Activated CD4-positive, alpha-beta T cell treated with anti-CD3 and anti-CD28 coated beads for 36 hours (primary cell): Measurements from ENCODE around the gene RBM20. TPM values are rescaled to one million over a fixed set of nuclear protein-coding genes. Genes with fewer than 3 reads are reported as not detected.
A peak's percentile ranks its signal among the peaks of the same experiment; 100 is the strongest.

Experiments used
- ATAC-seq: fragments of 200-7000 bp; cut with Tn5 transposase; one replicate; pipeline ENCODE4 v1.10.0; 2021; ENCODE audit warnings: mild to moderate bottlenecking, moderate library complexity
- CTCF ChIA-PET: fragments of 350-600 bp; sonication (Branson Sonifier 250); formaldehyde crosslinking; loops from one replicate; lab custom pipeline; 2021; ENCODE audit warnings: antibody characterized with exemption; lab: Charles Lee
- POLR2A ChIA-PET: fragments of 350-600 bp; sonication (Branson Sonifier 250); formaldehyde crosslinking; loops from one replicate; lab custom pipeline; 2021; ENCODE audit warnings: antibody characterized with exemption, inconsistent platforms; lab: Charles Lee
- DNase-seq: peaks from one replicate; pipeline ENCODE4 v3.0.0-alpha.2; 2020
- H3K27ac Mint-ChIP-seq: one replicate; pipeline ENCODE4 v1.8.0; 2021; ENCODE audit warnings: mixed read lengths
- H3K27me3 Mint-ChIP-seq: one replicate; pipeline ENCODE4 v1.8.0; 2021; ENCODE audit warnings: mixed read lengths
- H3K36me3 Mint-ChIP-seq: one replicate; pipeline ENCODE4 v1.8.0; 2021; ENCODE audit warnings: low read depth, mixed read lengths
- H3K4me1 Mint-ChIP-seq: one replicate; pipeline ENCODE4 v1.8.0; 2021; ENCODE audit warnings: mixed read lengths
- H3K4me3 Mint-ChIP-seq: one replicate; pipeline ENCODE4 v1.8.0; 2021; ENCODE audit warnings: mild to moderate bottlenecking, moderate library complexity, mixed read lengths
- H3K9me3 Mint-ChIP-seq: one replicate; pipeline ENCODE4 v1.8.0; 2021; ENCODE audit warnings: low read depth, mixed read lengths
- intact Hi-C, 2 experiments: fragments of 100-400 bp; cut with DNase I in 1 of 2; cut with micrococcal nuclease in 1 of 2; formaldehyde crosslinking; loops; one replicate each; pipeline versions ENCODE4 v1.14.2 to v1.15.1; 2022 to 2024; cut with DNase I, micrococcal nuclease
- total RNA-seq, 2 experiments: library from RNA; stranded (reverse); gene quantifications; one replicate each; pipeline ENCODE4 v1.2.3, GENCODE V29; 2021

Gene RBM20
- total RNA-seq, 2 experiments from 2014 or later: 0.05 to 0.40 TPM

DNA sequence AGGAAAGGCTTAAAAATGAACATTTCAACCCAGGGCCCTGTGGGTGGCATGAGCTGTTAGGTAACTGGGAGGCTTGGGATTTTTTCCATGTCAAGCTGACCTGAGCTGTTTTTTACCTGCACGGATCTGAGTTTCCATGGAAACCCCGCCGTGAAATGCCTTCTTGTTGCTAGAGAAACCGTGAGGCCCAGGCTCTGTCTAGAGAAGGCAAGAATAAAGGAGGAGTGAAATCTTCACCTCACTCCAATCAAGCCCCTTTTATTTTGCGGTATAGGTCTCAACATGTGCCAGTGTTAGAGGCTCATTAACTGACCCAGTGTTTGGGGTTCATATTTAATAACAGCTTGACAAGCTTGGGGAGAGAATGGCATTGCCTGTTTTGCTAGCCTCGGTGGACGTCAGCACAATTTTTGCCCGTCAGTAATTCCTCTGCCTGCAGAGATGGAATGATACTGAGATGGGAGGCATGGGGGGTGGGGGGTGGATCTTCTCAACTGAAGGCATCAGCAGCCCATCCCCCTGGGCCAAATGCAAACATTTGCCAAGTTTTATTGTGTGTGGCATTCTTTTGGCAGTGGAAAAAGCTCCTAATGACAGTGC, 178.7 kb downstream of the RBM20 start:
- H3K27me3 Mint-ChIP-seq: no peaks in the 10 kb centered on the region
- H3K27ac Mint-ChIP-seq: no peak overlapping the region
- H3K4me1 Mint-ChIP-seq: peaks cover 2% of the 10 kb centered on the region
- ATAC-seq (no peak), DNase-seq (no peak)
- CTCF ChIA-PET: interaction anchor here (1.2 to 1.5 kb wide), 2 partner anchors 77 to 214 kb away, joined by 3 read pairs; no protein-coding TSS in a partner anchor
- POLR2A ChIA-PET: no interaction called here
- intact Hi-C loops: no loop called here
- H3K4me3 Mint-ChIP-seq: no peak overlapping the region
- no peaks in the 10 kb centered on the region for H3K36me3 Mint-ChIP-seq
- H3K9me3 Mint-ChIP-seq: no peaks in the 10 kb centered on the region

DNA sequence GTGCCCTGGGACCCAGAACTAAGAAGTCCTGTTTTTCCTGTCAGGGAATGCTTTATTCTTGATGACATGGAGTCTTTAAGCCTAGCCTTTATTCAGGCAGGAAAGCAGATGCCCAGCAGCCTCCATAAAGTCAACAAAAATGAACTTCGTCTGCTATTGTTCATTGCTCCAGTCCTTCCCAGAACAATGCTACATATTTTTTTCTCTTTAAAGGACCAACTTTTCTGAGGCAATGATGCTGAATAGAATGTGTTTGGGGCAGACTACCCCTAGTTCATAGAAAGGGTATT, 180.0 kb downstream of the RBM20 start:
- DNase-seq (no peak), ATAC-seq (no peak)
- H3K4me1 Mint-ChIP-seq: peaks cover 2% of the 10 kb centered on the region
- no peak overlapping the region for H3K4me3 Mint-ChIP-seq
- no peaks in the 10 kb centered on the region for H3K27me3 Mint-ChIP-seq
- H3K9me3 Mint-ChIP-seq: no peaks in the 10 kb centered on the region
- H3K36me3 Mint-ChIP-seq: no peaks in the 10 kb centered on the region
- ChIA-PET CTCF (no interaction called here), POLR2A (no interaction called here)
- no peak overlapping the region for H3K27ac Mint-ChIP-seq
- intact Hi-C loops: no loop called here

- no peak for ATAC-seq
- ChIA-PET CTCF (no interaction called here), POLR2A (no interaction called here)
- DNase-seq: no peak
- H3K36me3 Mint-ChIP-seq: no peaks in the 10 kb centered on the region
- intact Hi-C loops: no loop called here
- no peak overlapping the region for H3K4me3 Mint-ChIP-seq
- H3K4me1 Mint-ChIP-seq: peaks cover 2% of the 10 kb centered on the region
- H3K9me3 Mint-ChIP-seq: no peaks in the 10 kb centered on the region
- H3K27me3 Mint-ChIP-seq: no peaks in the 10 kb centered on the region
- H3K27ac Mint-ChIP-seq: no peak overlapping the region
Measured at GRCh38 chr10:110824660-110825059, 180.5 kb downstream of the RBM20 start.

GRCh38 chr10:110825508-110825907, 181.4 kb downstream of the RBM20 start:
- Mint-ChIP-seq H3K27ac (no peak overlapping the region), H3K4me1 (peaks cover 2% of the 10 kb centered on the region), H3K27me3 (no peaks in the 10 kb centered on the region), H3K4me3 (no peak overlapping the region), H3K36me3 (no peaks in the 10 kb centered on the region), H3K9me3 (no peaks in the 10 kb centered on the region)
- ATAC-seq: no peak
- intact Hi-C loops: no loop called here
- CTCF ChIA-PET: no interaction called here
- DNase-seq: no peak
- POLR2A ChIA-PET: no interaction called here

DNA sequence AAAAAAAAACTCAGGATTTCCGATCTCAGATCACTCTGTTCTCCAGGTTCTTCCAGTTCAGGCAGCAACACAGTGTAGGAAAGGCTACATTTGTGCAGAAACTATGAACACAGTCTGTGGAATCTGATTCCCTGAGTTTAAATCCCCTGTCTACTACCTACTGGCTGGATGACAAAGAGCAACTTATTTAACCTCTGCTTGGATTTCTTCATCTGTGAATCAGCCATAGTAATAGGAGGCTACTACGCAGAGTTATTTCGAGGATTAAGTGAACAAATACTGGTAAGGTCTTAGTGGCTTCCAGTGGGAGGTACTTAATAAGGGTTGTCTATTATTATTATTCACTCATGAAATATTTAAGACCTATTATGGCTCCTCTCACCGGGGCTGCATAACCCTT, 183.3 kb downstream of the RBM20 start:
- Mint-ChIP-seq H3K36me3 (no peaks in the 10 kb centered on the region), H3K27ac (no peak overlapping the region), H3K9me3 (no peaks in the 10 kb centered on the region), H3K4me3 (no peak overlapping the region), H3K27me3 (no peaks in the 10 kb centered on the region), H3K4me1 (no peaks in the 10 kb centered on the region)
- ATAC-seq: no peak
- ChIA-PET CTCF (interaction anchor here (1.3 kb wide), 1 partner anchor 9 kb away, joined by 3 read pairs; no protein-coding TSS in a partner anchor), POLR2A (no interaction called here)
- intact Hi-C loops: no loop called here
- no peak for DNase-seq

- POLR2A ChIA-PET: no interaction called here
- intact Hi-C loops: no loop called here
- H3K4me1 Mint-ChIP-seq: peaks cover 3% of the 10 kb centered on the region
- no peaks in the 10 kb centered on the region for H3K27me3 Mint-ChIP-seq
- DNase-seq (no peak), ATAC-seq (no peak)
- H3K9me3 Mint-ChIP-seq: no peaks in the 10 kb centered on the region
- CTCF ChIA-PET: interaction anchor here (0.6 to 1.6 kb wide), 6 partner anchors 9 to 155 kb away, joined by 3 to 7 read pairs (median 4); no protein-coding TSS in a partner anchor
- H3K4me3 Mint-ChIP-seq: no peak overlapping the region
- H3K27ac Mint-ChIP-seq: no peak overlapping the region
- H3K36me3 Mint-ChIP-seq: no peaks in the 10 kb centered on the region
Measured at GRCh38 chr10:110827875-110828274, 183.7 kb downstream of the RBM20 start.

GRCh38 chr10:110828525-110828924, 184.4 kb downstream of the RBM20 start:
- intact Hi-C loops: no loop called here
- POLR2A ChIA-PET: interaction anchor here (0.6 kb wide), 1 partner anchor 59 kb away, joined by 4 read pairs; no protein-coding TSS in a partner anchor
- H3K27ac Mint-ChIP-seq: no peak overlapping the region
- CTCF ChIA-PET: interaction anchor here (0.7 to 1.6 kb wide), 7 partner anchors 8 to 290 kb away, joined by 3 to 7 read pairs (median 4); no protein-coding TSS in a partner anchor
- H3K27me3 Mint-ChIP-seq: no peaks in the 10 kb centered on the region
- no peaks in the 10 kb centered on the region for H3K36me3 Mint-ChIP-seq
- no peak overlapping the region for H3K4me3 Mint-ChIP-seq
- DNase-seq (no peak), ATAC-seq (no peak)
- H3K4me1 Mint-ChIP-seq: peaks cover 6% of the 10 kb centered on the region
- H3K9me3 Mint-ChIP-seq: no peaks in the 10 kb centered on the region

DNA sequence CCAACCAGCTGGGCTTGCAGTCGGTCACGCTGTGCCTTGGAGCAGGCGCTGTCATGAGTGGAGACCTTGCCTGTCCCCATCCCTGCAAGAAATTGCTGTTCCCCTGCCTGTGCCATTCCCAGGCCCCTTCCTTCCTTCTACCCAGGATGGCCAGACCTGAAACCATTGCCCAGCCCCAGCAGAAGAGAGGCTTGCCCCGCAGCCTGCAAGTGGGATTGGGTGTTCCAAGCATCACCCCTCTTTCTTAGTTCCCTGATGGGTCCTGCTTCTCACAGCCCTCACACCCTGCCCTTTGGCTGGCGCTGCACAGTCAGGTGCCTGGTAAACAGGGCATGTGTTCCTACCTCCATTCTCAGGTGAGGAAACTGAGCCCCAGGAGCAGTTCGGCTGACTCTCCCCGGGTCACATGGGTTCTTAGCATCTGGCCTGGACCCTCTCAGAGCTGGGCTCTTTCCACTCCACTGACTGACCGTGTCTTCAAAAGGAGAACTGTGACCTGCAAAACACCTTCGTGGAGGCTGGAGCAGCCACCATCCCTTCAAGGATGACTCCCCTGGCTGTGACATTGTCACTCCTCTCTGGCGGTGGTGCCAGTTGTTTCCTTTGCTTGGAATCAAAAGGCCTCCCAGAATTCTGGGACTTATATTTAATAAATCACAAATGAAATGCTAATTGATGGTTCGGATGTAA, 185.7 kb downstream of the RBM20 start:
- Mint-ChIP-seq H3K4me3 (no peak overlapping the region), H3K27me3 (no peaks in the 10 kb centered on the region), H3K36me3 (no peaks in the 10 kb centered on the region), H3K27ac (no peak overlapping the region), H3K9me3 (no peaks in the 10 kb centered on the region), H3K4me1 (peaks cover 13% of the 10 kb centered on the region)
- intact Hi-C loops: no loop called here
- no peak for ATAC-seq
- ChIA-PET CTCF (interaction anchor here (0.6 kb wide), 1 partner anchor 63 kb away, joined by 3 read pairs; no protein-coding TSS in a partner anchor), POLR2A (no interaction called here)
- DNase-seq: no peak

GRCh38 chr10:110833234-110833940, 189.3 kb downstream of the RBM20 start:
- Mint-ChIP-seq H3K9me3 (no peaks in the 10 kb centered on the region), H3K27ac (no peak overlapping the region), H3K4me1 (peaks cover 35% of the 10 kb centered on the region), H3K4me3 (no peak overlapping the region), H3K27me3 (no peaks in the 10 kb centered on the region), H3K36me3 (no peaks in the 10 kb centered on the region)
- peak; percentile 57 for ATAC-seq
- POLR2A ChIA-PET: interaction anchor here (0.6 kb wide), 1 partner anchor 78 kb away, joined by 4 read pairs; no protein-coding TSS in a partner anchor
- DNase-seq: peak; percentile 33
- CTCF ChIA-PET: interaction anchor here (1.0 to 1.9 kb wide), 2 partner anchors 39 to 223 kb away, joined by 3 to 4 read pairs; no protein-coding TSS in a partner anchor
- intact Hi-C loops: no loop called here

GRCh38 chr10:110833941-110834628, 189.9 kb downstream of the RBM20 start:
- peak overlapping the region; percentile 67 for H3K27ac Mint-ChIP-seq
- ChIA-PET POLR2A (no interaction called here), CTCF (interaction anchor here (1.0 to 1.9 kb wide), 2 partner anchors 39 to 223 kb away, joined by 3 to 4 read pairs; no protein-coding TSS in a partner anchor)
- no peaks in the 10 kb centered on the region for H3K27me3 Mint-ChIP-seq
- H3K36me3 Mint-ChIP-seq: no peaks in the 10 kb centered on the region
- no peak for ATAC-seq
- intact Hi-C loops: no loop called here
- no peak overlapping the region for H3K4me3 Mint-ChIP-seq
- DNase-seq: no peak
- peaks cover 35% of the 10 kb centered on the region for H3K4me1 Mint-ChIP-seq
- no peaks in the 10 kb centered on the region for H3K9me3 Mint-ChIP-seq
